H1 (cell line): Measurements from ENCODE around the gene DHPS. TPM values are rescaled to one million over a fixed set of nuclear protein-coding genes. Genes with fewer than 3 reads are reported as not detected.

Source experiments
- CTCF ChIA-PET: fragments of 300-600 bp; sonication (Branson Sonifier 250); formaldehyde crosslinking; loops from one replicate; lab custom pipeline; 2021; ENCODE audit not compliant: partially characterized antibody; lab: Charles Lee
- POLR2A ChIA-PET: fragments of 300-600 bp; sonication (Branson Sonifier 250); formaldehyde crosslinking; loops from one replicate; lab custom pipeline; 2021; ENCODE audit warnings: inconsistent platforms; ENCODE audit not compliant: partially characterized antibody; lab: Charles Lee
- DNase-seq, 2 experiments: peaks; one replicate each; pipeline versions ENCODE4 v3.0.0 to v3.0.0-alpha.2; 2010 to 2022; ENCODE audit warnings: low spot score in 2 of 2, low read depth in 1 of 2, mixed read lengths in 1 of 2
- FAIRE-seq: peaks from 2 replicates; lab custom pipeline; 2011; peaks lifted over from hg19 to GRCh38; lab: Jason Lieb, UNC
- H2AFZ ChIP-seq: 2 replicates; pipeline ENCODE4 v1.8.1; 2012; ENCODE audit warnings: low read length, inconsistent platforms
- H2AK5ac ChIP-seq: 2 replicates; pipeline ENCODE4 v1.6.1; 2013; ENCODE audit warnings: low read depth, low read length
- H2BK120ac ChIP-seq: replicated peaks from 2 replicates; pipeline ENCODE3; 2013; ENCODE audit warnings: low read depth, low read length, inconsistent platforms
- H2BK12ac ChIP-seq: 2 replicates; pipeline ENCODE4 v1.6.1; 2013; ENCODE audit warnings: low read depth, low read length
- H2BK15ac ChIP-seq: 2 replicates; pipeline ENCODE4 v1.6.1; 2013; ENCODE audit warnings: low read length
- H2BK20ac ChIP-seq: 2 replicates; pipeline ENCODE4 v1.6.1; 2013; ENCODE audit warnings: low read length
- H2BK5ac ChIP-seq: 2 replicates; pipeline ENCODE4 v1.6.1; 2013; ENCODE audit warnings: low read depth, low read length
- H3K14ac ChIP-seq: 2 replicates; pipeline ENCODE4 v1.6.1; 2013; ENCODE audit warnings: inconsistent platforms; ENCODE audit not compliant: insufficient read length
- H3K18ac ChIP-seq: 2 replicates; pipeline ENCODE4 v1.6.1; 2013; ENCODE audit warnings: low read length; ENCODE audit errors: extremely low read depth
- H3K23ac ChIP-seq: 2 replicates; pipeline ENCODE4 v1.6.1; 2013; ENCODE audit warnings: inconsistent platforms; ENCODE audit not compliant: insufficient read length
- H3K23me2 ChIP-seq: 2 replicates; pipeline ENCODE4 v1.6.1; 2013; ENCODE audit warnings: low read depth, low read length
- H3K27ac ChIP-seq: 2 replicates; pipeline ENCODE4 v1.6.1; 2011; ENCODE audit warnings: low read depth, low read length, inconsistent platforms
- H3K27me3 ChIP-seq, 4 experiments: replicated peaks in 1 of 4; 1 replicate in 1 of 4; 2 replicates in 3 of 4; pipeline versions ENCODE4 v1.6.1 to v1.8.1; 2011 to 2013; ENCODE audit warnings: low read length in 3 of 4, mild to moderate bottlenecking in 3 of 4, inconsistent platforms in 2 of 4, mixed read lengths in 2 of 4, moderate library complexity in 1 of 4; ENCODE audit not compliant: control insufficient read depth in 3 of 4, insufficient read depth in 3 of 4; ENCODE audit errors: extremely low read depth in 1 of 4
- H3K36me3 ChIP-seq, 4 experiments: 2 replicates each; pipeline versions ENCODE4 v1.6.1 to v1.8.1; 2011 to 2013; ENCODE audit warnings: mild to moderate bottlenecking in 4 of 4, low read length in 3 of 4, moderate library complexity in 2 of 4, control low read depth in 1 of 4, inconsistent platforms in 1 of 4; ENCODE audit not compliant: insufficient read depth in 4 of 4, control insufficient read depth in 2 of 4
- H3K4ac ChIP-seq: replicated peaks from 2 replicates; pipeline ENCODE3; 2013; ENCODE audit warnings: low read length, low read depth, mixed read lengths, inconsistent platforms; ENCODE audit not compliant: insufficient read length
- H3K4me1 ChIP-seq, 4 experiments: replicated peaks in 1 of 4; 1 replicate in 1 of 4; 2 replicates in 3 of 4; pipeline versions ENCODE4 v1.6.1 to v1.8.1; 2011 to 2013; ENCODE audit warnings: low read length in 3 of 4, inconsistent platforms in 2 of 4, mixed read lengths in 1 of 4; ENCODE audit not compliant: insufficient read depth in 4 of 4, control insufficient read depth in 3 of 4
- H3K4me2 ChIP-seq, 2 experiments: 2 replicates each; pipeline versions ENCODE4 v1.6.1 to v1.8.1; 2011 to 2013; ENCODE audit warnings: low read depth in 2 of 2, low read length in 2 of 2, control low read depth in 1 of 2, inconsistent platforms in 1 of 2, mild to moderate bottlenecking in 1 of 2; ENCODE audit not compliant: insufficient read depth in 1 of 2
- H3K4me3 ChIP-seq, 4 experiments: fragments of 200-600, 300-600 bp in 1 of 4; sonication (generic), shearing (Covaris generic), sonication (Bioruptor Twin) in 1 of 4; 2 replicates each; pipeline versions ENCODE4 v1.5.1 to v1.8.1; 2011 to 2016; ENCODE audit warnings: low read length in 4 of 4, low read depth in 3 of 4, control low read depth in 2 of 4, inconsistent platforms in 2 of 4, mild to moderate bottlenecking in 2 of 4, mixed read lengths in 1 of 4, moderate library complexity in 1 of 4; ENCODE audit not compliant: insufficient read depth in 2 of 4; ENCODE audit errors: extremely low read depth in 1 of 4
- H3K56ac ChIP-seq: replicated peaks from 2 replicates; pipeline ENCODE3; 2013; ENCODE audit warnings: low read depth, mild to moderate bottlenecking, mixed read lengths, low read length, inconsistent platforms; ENCODE audit not compliant: insufficient read length
- H3K79me1 ChIP-seq: 2 replicates; pipeline ENCODE4 v1.6.1; 2013; ENCODE audit warnings: low read depth, low read length, control low read depth
- H3K79me2 ChIP-seq, 2 experiments: 2 replicates each; pipeline versions ENCODE4 v1.6.1 to v1.8.1; 2012 to 2013; ENCODE audit warnings: low read length in 2 of 2, mild to moderate bottlenecking in 2 of 2, inconsistent platforms in 1 of 2; ENCODE audit not compliant: insufficient read depth in 2 of 2, control insufficient read depth in 1 of 2
- H3K9ac ChIP-seq, 4 experiments: replicated peaks in 1 of 4; 1 replicate in 1 of 4; 2 replicates in 3 of 4; pipeline versions ENCODE4 v1.6.1 to v1.8.1; 2011 to 2013; ENCODE audit warnings: low read depth in 3 of 4, low read length in 3 of 4, control low read depth in 2 of 4, mild to moderate bottlenecking in 2 of 4, moderate library complexity in 2 of 4, inconsistent platforms in 1 of 4; ENCODE audit errors: extremely low read depth in 1 of 4
- H3K9me3 ChIP-seq, 2 experiments: 2 replicates each; pipeline versions ENCODE4 v1.6.1 to v1.8.1; 2012 to 2013; ENCODE audit warnings: mild to moderate bottlenecking in 2 of 2, moderate library complexity in 2 of 2, control low read depth in 1 of 2, inconsistent platforms in 1 of 2, low read depth in 1 of 2, low read length in 1 of 2, mixed read lengths in 1 of 2; ENCODE audit not compliant: insufficient read depth in 2 of 2
- H4K20me1 ChIP-seq, 2 experiments: replicated peaks in 1 of 2; 2 replicates each; pipeline versions ENCODE3 to v1.8.1; 2011 to 2013; ENCODE audit warnings: inconsistent platforms in 2 of 2, low read length in 2 of 2, mild to moderate bottlenecking in 1 of 2; ENCODE audit not compliant: insufficient read depth in 2 of 2, control insufficient read depth in 1 of 2
- H4K5ac ChIP-seq: 2 replicates; pipeline ENCODE4 v1.6.1; 2013; ENCODE audit warnings: low read length, low read depth, mixed read lengths, inconsistent platforms; ENCODE audit not compliant: insufficient read length
- H4K8ac ChIP-seq: 2 replicates; pipeline ENCODE4 v1.8.0; 2013; ENCODE audit warnings: mild to moderate bottlenecking, moderate library complexity, low read length, inconsistent platforms; ENCODE audit not compliant: insufficient read depth; ENCODE audit errors: extremely low read depth
- H4K91ac ChIP-seq: replicated peaks from 2 replicates; pipeline ENCODE3; 2013; ENCODE audit warnings: low read length, mixed read lengths, inconsistent platforms; ENCODE audit not compliant: insufficient read length
- CTCF ChIP-seq, 3 experiments: IDR thresholded peaks; 1 replicate in 2 of 3; 2 replicates in 1 of 3; pipeline versions ENCODE4 v1.5.1 to v1.6.1; 2011; ENCODE audit warnings: low read length in 3 of 3, mild to moderate bottlenecking in 3 of 3, inconsistent platforms in 2 of 3, low read depth in 1 of 3, moderate library complexity in 1 of 3; ENCODE audit not compliant: insufficient read depth in 1 of 3; ENCODE audit errors: control extremely low read depth in 1 of 3
- E2F6 ChIP-seq: IDR thresholded peaks from 2 replicates; pipeline ENCODE4 v1.6.1; 2012; ENCODE audit warnings: inconsistent platforms
- EGR1 ChIP-seq: IDR thresholded peaks from 2 replicates; pipeline ENCODE4 v1.6.1; 2011; ENCODE audit warnings: low read depth, low read length, borderline replicate concordance
- HDAC2 ChIP-seq, 2 experiments: fragments of 300-600 bp in 1 of 2; sonication (generic) in 1 of 2; IDR thresholded peaks; 2 replicates each; pipeline ENCODE4 v1.6.1; 2011 to 2012; ENCODE audit warnings: low read depth in 2 of 2, low read length in 2 of 2, mild to moderate bottlenecking in 2 of 2, moderate library complexity in 2 of 2, borderline replicate concordance in 1 of 2, inconsistent platforms in 1 of 2
- HDAC6 ChIP-seq: IDR thresholded peaks from one replicate; pipeline ENCODE4 v1.7.1; 2012; ENCODE audit warnings: low read depth, mild to moderate bottlenecking, inconsistent platforms, low read length, moderate library complexity
- POLR2A ChIP-seq, 2 experiments: IDR thresholded peaks; 1 replicate in 1 of 2; 2 replicates in 1 of 2; pipeline ENCODE4 v1.6.1; 2011; ENCODE audit warnings: low read depth in 2 of 2, low read length in 2 of 2, mild to moderate bottlenecking in 2 of 2; ENCODE audit errors: control extremely low read depth in 1 of 2
- WGBS, 2 experiments: shearing (Covaris generic) in 1 of 2; methylation state at CpG; one replicate each; pipeline versions ENCODE4 v1.1.6 to v1.1.7; 2013 to 2015; ENCODE audit warnings: low lambda C conversion rate in 2 of 2, mixed read lengths in 2 of 2, inconsistent platforms in 1 of 2, low coverage in 1 of 2, missing lambda C conversion rate in 1 of 2; ENCODE audit not compliant: insufficient replicate concordance in 2 of 2, insufficient coverage in 1 of 2, insufficient read length in 1 of 2; ENCODE audit errors: extremely low coverage in 1 of 2, missing lambda C conversion rate in 1 of 2; 5-methylcytosine and 5-hydroxymethylcytosine counted together
- polyA plus RNA-seq, 7 experiments: library from polyadenylated mRNA; depleted of rRNA in 3 of 7; stranded (reverse) in 5 of 7; unstranded in 2 of 7; fragments of >200 nt in 5 of 7; fragments of 200-250 nt in 2 of 7; gene quantifications; 1 replicate in 5 of 7; 2 replicates in 1 of 7; 4 replicates in 1 of 7; pipeline versions ENCODE4 v1.2.1 to v1.2.3, GENCODE V29; 2011 to 2013; ENCODE audit warnings: missing spikeins in 2 of 7, mixed read lengths in 2 of 7
- total RNA-seq: library from RNA; stranded (reverse); fragmentation: NEBNext Ultra II Directional; extraction: Animal tissue kit (Norgen Biotek cat#: 25700); gene quantifications from 2 replicates; pipeline ENCODE4 v1.2.1, GENCODE V29; 2021

The DHPS gene
- total and polyA plus RNA-seq, 2 of the 8 experiments (the other 6 are each of a cell fraction or from before 2014, with no cell fraction given), result 86.6 to 99.6 TPM

GRCh38 chr19:12687496-12688196, 6.0 kb upstream of the DHPS start, which contains the start of gene GNG14:
GNG14 (plus strand) TSS chr19:12687998; CDS start chr19:12688049, 51 bp downstream.
- Histone ChIP-seq H3K14ac (no peak within 1 kb of the TSS), H2BK5ac (no peak within 1 kb of the TSS), H2BK20ac (no peak within 1 kb of the TSS), H3K4ac (no peak within 1 kb of the TSS), H3K36me3 (no peaks in the 10 kb centered on the region), H3K4me1 (peaks cover 0 to 2% (median 0%) of the 10 kb centered on the region in 4 experiments; a peak in 1 of 7 replicates), H3K18ac (no peak within 1 kb of the TSS), H2AFZ (no peak within 1 kb of the TSS)
- POLR2A ChIA-PET, result interaction anchor here (0.9 to 4.1 kb wide), 3 partner anchors 9 to 31 kb away, joined by 3 to 30 read pairs (median 4); partner anchors contain the start of gene FBXW9
- no peak for TF ChIP-seq HDAC6
- TF ChIP-seq HDAC2 (IDR thresholded peaks at IDR 0.05; ENCODE audit: borderline replicate concordance in 1 of 2, low read depth in 2 of 2, low read length in 2 of 2), result no peak
- no peak for TF ChIP-seq EGR1
- TF ChIP-seq E2F6, result 0 out of 2 replicates have a peak, but pooled peaks have one; percentile 26
- peak in 1 of 3 experiments; percentile 20; a peak in 1 of 4 replicates for TF ChIP-seq CTCF (IDR thresholded peaks at IDR 0.05; ENCODE audit: control extremely low read depth in 1 of 3, insufficient read depth in 1 of 3, low read depth in 1 of 3, low read length in 3 of 3)
- TF ChIP-seq POLR2A (IDR thresholded peaks at IDR 0.05; ENCODE audit: control extremely low read depth in 1 of 2, low read depth in 2 of 2, low read length in 2 of 2), result no peak
- TF ChIP-seq, all 59 proteins: peak for 2
- FAIRE-seq (no peak), DNase-seq (no peak)
- H3K23me2 ChIP-seq, result no peaks in the 10 kb centered on the region
- no peaks in the 10 kb centered on the region for H3K27me3 ChIP-seq
- H4K20me1 ChIP-seq, result peaks cover 0 to 8% of the 10 kb centered on the region in 2 experiments
- H3K4me3 ChIP-seq, result no peak within 1 kb of the TSS
- 90% methylated on average over 9 of the region's 9 CpGs; no CpG with 5 or more reads in 1 of the 2 experiments for WGBS, 2 experiments
- no peak within 1 kb of the TSS for H3K27ac ChIP-seq
- H3K4me2 ChIP-seq, result no peak within 1 kb of the TSS
- H2AK5ac ChIP-seq, result no peak within 1 kb of the TSS
- H4K5ac ChIP-seq, result no peak within 1 kb of the TSS
- H3K9ac ChIP-seq, result no peak within 1 kb of the TSS
- no peak within 1 kb of the TSS for H2BK120ac ChIP-seq
- H3K79me1 ChIP-seq, result no peaks in the 10 kb centered on the region
- no peak within 1 kb of the TSS for H2BK15ac ChIP-seq
- no peak within 1 kb of the TSS for H3K23ac ChIP-seq
- no peak within 1 kb of the TSS for H4K91ac ChIP-seq
- H3K56ac ChIP-seq, result no peak within 1 kb of the TSS
- H3K9me3 ChIP-seq, result no peaks in the 10 kb centered on the region
- no peaks in the 10 kb centered on the region for H3K79me2 ChIP-seq
- no peak within 1 kb of the TSS for H2BK12ac ChIP-seq
- CTCF ChIA-PET, result interaction anchor here (0.7 to 3.2 kb wide), 3 partner anchors 15 to 429 kb away, joined by 3 to 13 read pairs (median 3); partner anchors contain the start of gene TRIR
- no peak within 1 kb of the TSS; the same call in 1 of the 2 replicates for H4K8ac ChIP-seq
